Pancreas (tissue), 10 donors: ENCODE data around the gene CASP8. TPM values are rescaled to one million over a fixed set of nuclear protein-coding genes. Genes with fewer than 3 reads are reported as not detected.
"Not testable (repeated sequence)": the region's sequence is repeated elsewhere in the genome, so short reads cannot be mapped to it uniquely, and the experiment has no call there.

Experiments used
- ATAC-seq, 4 donors: fragments of 200-7000 bp; cut with Tn5 transposase; one replicate each; pipeline versions ENCODE4 v1.8.0 to v1.9.1; 2020; ENCODE audit warnings: mild to moderate bottlenecking in 4 of 4, moderate library complexity in 4 of 4
- DNase-seq, 6 donors: peaks; one replicate each; pipeline ENCODE4 v3.0.0-alpha.2; 2020
- FAIRE-seq: peaks from 2 replicates; lab custom pipeline; 2012; peaks lifted over from hg19 to GRCh38; lab: Jason Lieb, UNC
- H3K27ac ChIP-seq, 4 donors: fragments of 200-600 bp; sonication (generic); 1 replicate in 3 of 4; 2 replicates in 1 of 4; pipeline versions ENCODE4 v1.5.0 to v1.8.0; 2020
- H3K27me3 ChIP-seq, 4 donors: fragments of 200-600 bp; one replicate each; pipeline ENCODE4 v1.8.0; 2021
- H3K36me3 ChIP-seq, 3 donors: fragments of 200-600 bp; sonication (generic) in 1 of 3; one replicate each; pipeline versions ENCODE4 v1.5.0 to v1.8.0; 2020 to 2021
- H3K4me1 ChIP-seq, 3 donors: fragments of 200-600 bp; one replicate each; pipeline ENCODE4 v1.8.0; 2021
- H3K4me3 ChIP-seq, 4 donors: fragments of 200-600 bp; sonication (generic) in 2 of 4; one replicate each; pipeline versions ENCODE4 v1.5.0 to v1.8.0; 2020 to 2021
- H3K9me3 ChIP-seq, 4 donors: fragments of 200-600 bp; one replicate each; pipeline ENCODE4 v1.8.0; 2021
- CTCF ChIP-seq, 4 donors: fragments of 200-600 bp; sonication (generic) in 3 of 4; IDR thresholded peaks; one replicate each; pipeline versions ENCODE4 v1.5.0 to v1.8.0; 2021; ENCODE audit warnings: antibody characterized with exemption in 4 of 4
- WGBS, 2 donors: extraction: QIAGEN DNeasy Blood & Tissue Kit; methylation state at CpG; one replicate each; pipeline ENCODE4 v1.1.7; 2013; 5-methylcytosine and 5-hydroxymethylcytosine counted together
- intact Hi-C, 3 donors: fragments of 100-400 bp; cut with DNase I; formaldehyde crosslinking; loops; one replicate each; pipeline versions ENCODE4 v1.11.1 to v1.14.2; 2022
- polyA plus RNA-seq, 2 donors: library from polyadenylated mRNA; stranded (reverse); fragments of 200-250 nt; gene quantifications; one replicate each; pipeline ENCODE4 v1.2.3, GENCODE V29; 2013
- total RNA-seq, 6 donors: library from RNA; stranded (reverse); fragmentation: NEBNext Ultra II Directional in 4 of 6; extraction: Animal tissue kit (Norgen Biotek cat#: 25700) in 4 of 6; gene quantifications; one replicate each; pipeline versions ENCODE4 v1.2.1 to v1.2.4, GENCODE V29; 2021 to 2023
- donor health status: healthy with polysubstance abuse.
- donor health status: DM: no; HTN: no; CAD: no; lungs with moderate emphysema.
- donor health status: DM: no; HTN: no; CAD: no.
- donor health status: control.
- donor health status: control.
- donor health status: Bipolar disorder and iron deficiency.
- donor health status: DM: yes; HTN: yes; CAD: no.
- donor health status: DM: no; HTN: no; CAD: no.
- donor health status: DM: no; HTN: no; CAD: no.
- donor health status: DM: yes; HTN: yes; CAD: no.

The CASP8 gene
- total and polyA plus RNA-seq, 8 donors = 4.5 to 13.5 (median 8.1) TPM

- TF ChIP-seq CTCF (IDR thresholded peaks at IDR 0.05) = no peak
- intact Hi-C loops = no loop called here
- DNase-seq (no peak), FAIRE-seq (no peak), ATAC-seq (no peak)
- Histone ChIP-seq H3K27me3 (no peaks in the 10 kb centered on the region), H3K4me1 (peaks cover 13 to 26% (median 22%) of the 10 kb centered on the region in 3 donors), H3K36me3 (no peaks in the 10 kb centered on the region), H3K27ac (peak overlapping the region in 2 of 4 donors; percentile 60 to 64), H3K4me3 (peak overlapping the region in 3 of 4 donors; percentile 15 to 45 (median 32)), H3K9me3 (no peaks in the 10 kb centered on the region)
- 78 to 81% methylated on average over 21 of the region's 21 CpGs for WGBS, 2 donors
Measured at GRCh38 chr2:201233812-201234662, 26.3 kb upstream of the CASP8 start.

- Histone ChIP-seq H3K4me3 (peak overlapping the region in 1 of 4 donors; percentile 45), H3K9me3 (no peaks in the 10 kb centered on the region), H3K4me1 (peaks cover 13 to 26% (median 22%) of the 10 kb centered on the region in 3 donors), H3K36me3 (no peaks in the 10 kb centered on the region), H3K27me3 (no peaks in the 10 kb centered on the region), H3K27ac (no peak overlapping the region)
- 52 to 68% methylated on average over 3 of the region's 3 CpGs for whole genome bisulfite sequencing, 2 donors
- FAIRE-seq (no peak), DNase-seq (no peak), ATAC-seq (no peak)
- intact Hi-C loops = no loop called here
- no peak for TF ChIP-seq CTCF (IDR thresholded peaks at IDR 0.05)
Measured at GRCh38 chr2:201234663-201235135, 25.6 kb upstream of the CASP8 start.

GRCh38 chr2:201235860-201236811 lies 24.2 kb upstream of the CASP8 start:
- FAIRE-seq (no peak), ATAC-seq (peak in 3 of 4 donors; percentile 18 to 23 (median 20)), DNase-seq (peak in 4 of 6 donors; percentile 23 to 57 (median 42))
- Histone ChIP-seq H3K4me1 (peaks cover 13 to 26% (median 22%) of the 10 kb centered on the region in 3 donors), H3K4me3 (peak overlapping the region in 1 of 4 donors; percentile 8), H3K27me3 (no peaks in the 10 kb centered on the region), H3K27ac (no peak overlapping the region), H3K36me3 (no peaks in the 10 kb centered on the region), H3K9me3 (no peaks in the 10 kb centered on the region)
- TF ChIP-seq CTCF (IDR thresholded peaks at IDR 0.05) = peak; percentile 24 to 60 (median 34)
- intact Hi-C loops = no loop called here
- 28 to 31% methylated on average over 14 of the region's 14 CpGs for WGBS, 2 donors

- intact Hi-C loops = no loop called here
- no peaks in the 10 kb centered on the region for H3K9me3 ChIP-seq
- no peak overlapping the region for H3K27ac ChIP-seq
- no peak for FAIRE-seq
- no peak for TF ChIP-seq CTCF (IDR thresholded peaks at IDR 0.05)
- H3K27me3 ChIP-seq = no peaks in the 10 kb centered on the region
- no peak overlapping the region for H3K4me3 ChIP-seq
- no peaks in the 10 kb centered on the region for H3K36me3 ChIP-seq
- no peak for DNase-seq
- 70 to 76% methylated on average over 7 of the region's 7 CpGs for WGBS, 2 donors
- no peak for ATAC-seq
- H3K4me1 ChIP-seq = peaks cover 4 to 17% (median 16%) of the 10 kb centered on the region in 3 donors
Measured at GRCh38 chr2:201237486-201238123, 22.7 kb upstream of the CASP8 start.

- H3K27ac ChIP-seq, H3K27me3 ChIP-seq, FAIRE-seq, H3K36me3 ChIP-seq, H3K4me3 ChIP-seq, intact Hi-C loops, H3K9me3 ChIP-seq: not testable (repeated sequence)
- peak in 1 of 6 donors; percentile 41 for DNase-seq
- 91 to 94% methylated on average over 20 to 21 of the region's 21 CpGs for WGBS, 2 donors
- peak in 3 of 4 donors; percentile 54 to 74 (median 62) for ATAC-seq
- H3K4me1 ChIP-seq = peaks cover 0 to 12% (median 12%) of the 10 kb centered on the region in 3 donors
Measured at GRCh38 chr2:201239167-201239935, 21.0 kb upstream of the CASP8 start.
